MCF 10A (cell line): ENCODE results near the gene NRDE2. TPM values are rescaled to one million over a fixed set of nuclear protein-coding genes. Genes with fewer than 3 reads are reported as not detected.

Source experiments
- BruUV-seq: library from RNA; stranded (reverse); fragments of 400-500 nt; replicated peaks from 2 replicates; lab custom pipeline; 2021; lab: Mats Ljungman, UMichigan
- CTCF ChIA-PET: fragments of 300-600 bp; sonication (Branson Sonifier 250); formaldehyde crosslinking; extraction: SDS; loops from one replicate; lab custom pipeline; 2021; ENCODE audit warnings: antibody characterized with exemption, inconsistent platforms; lab: Yijun Ruan, JAX
- POLR2A ChIA-PET: fragments of 300-600, 350-650 bp; sonication (Branson Sonifier 250); formaldehyde crosslinking; extraction: SDS; loops from one replicate; lab custom pipeline; 2020; ENCODE audit warnings: antibody characterized with exemption, inconsistent platforms; lab: Yijun Ruan, JAX
- DNase-seq: peaks from one replicate; pipeline ENCODE4 v3.0.0-alpha.2; 2018; ENCODE audit not compliant: unreplicated experiment
- H3K27ac Mint-ChIP-seq: one replicate; pipeline ENCODE4 v1.8.0; 2022; ENCODE audit warnings: mild to moderate bottlenecking, low read depth, mixed read lengths; ENCODE audit not compliant: unreplicated experiment
- H3K27me3 Mint-ChIP-seq: one replicate; pipeline ENCODE4 v1.8.0; 2022; ENCODE audit warnings: mixed read lengths; ENCODE audit not compliant: insufficient read depth, unreplicated experiment
- H3K36me3 Mint-ChIP-seq: one replicate; pipeline ENCODE4 v1.8.0; 2022; ENCODE audit warnings: mild to moderate bottlenecking, moderate library complexity, mixed read lengths; ENCODE audit not compliant: insufficient read depth, unreplicated experiment
- H3K4me1 Mint-ChIP-seq: one replicate; pipeline ENCODE4 v1.8.0; 2022; ENCODE audit warnings: mixed read lengths; ENCODE audit not compliant: insufficient read depth, unreplicated experiment
- H3K4me3 Mint-ChIP-seq: one replicate; pipeline ENCODE4 v1.8.0; 2022; ENCODE audit warnings: mild to moderate bottlenecking, moderate library complexity, mixed read lengths; ENCODE audit not compliant: unreplicated experiment
- H3K9me3 Mint-ChIP-seq: one replicate; pipeline ENCODE4 v1.8.0; 2022; ENCODE audit warnings: mixed read lengths; ENCODE audit not compliant: unreplicated experiment
- intact Hi-C: fragments of 100-400 bp; cut with micrococcal nuclease; formaldehyde crosslinking; loops from 2 replicates; pipeline ENCODE4 v1.14.1; 2022
- total RNA-seq: library from RNA; stranded (reverse); gene quantifications from 2 replicates; pipeline ENCODE4 v1.2.3, GENCODE V29; 2022
- TF ChIP-seq, protein P1 (sequence below): fragments of 200-600 bp; IDR thresholded peaks from one replicate; pipeline ENCODE4 v1.8.0; 2022; ENCODE audit warnings: antibody characterized with exemption, mild to moderate bottlenecking; ENCODE audit not compliant: unreplicated experiment

NRDE2 gene
- total RNA-seq, 1 experiment from 2014 or later, result 16.5 TPM

DNA sequence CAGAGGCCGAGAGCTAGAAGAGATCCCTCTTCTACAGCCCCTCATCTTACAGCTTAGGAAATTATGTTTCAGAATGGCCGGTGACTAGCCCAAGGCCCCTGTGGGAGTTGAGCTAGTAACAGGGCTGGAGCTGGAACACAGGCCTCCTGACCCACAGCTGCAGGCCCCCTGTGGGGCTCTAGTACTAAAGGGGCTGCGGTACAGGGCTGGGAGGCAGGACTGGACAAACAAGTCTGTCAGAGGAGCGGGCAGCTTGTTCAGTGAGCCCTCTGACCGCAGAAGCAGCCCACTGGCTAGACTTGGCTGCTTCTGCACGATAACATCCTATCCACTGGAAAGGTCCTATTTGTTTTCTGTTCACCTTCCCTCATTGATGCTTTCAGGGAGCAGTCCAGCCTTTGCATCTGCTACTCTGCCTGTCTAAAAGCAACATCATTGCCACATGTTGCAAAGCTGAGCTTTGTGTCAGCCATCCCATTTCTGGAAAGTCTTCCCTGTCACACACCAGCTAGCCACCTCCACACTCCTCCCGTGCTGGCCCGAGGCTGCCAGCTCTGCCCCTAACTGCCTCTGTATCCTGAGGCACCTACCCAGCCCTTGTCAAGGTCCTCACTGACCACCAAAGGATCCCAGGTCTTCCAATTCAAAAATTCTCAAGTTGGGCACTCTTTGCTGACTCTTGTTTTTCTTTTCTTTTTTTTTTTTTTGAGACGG, 65.1 kb downstream of the NRDE2 start:
- BruUV-seq, result no TSS peak
- POLR2A ChIA-PET, result interaction anchor here (3.1 kb wide), 1 partner anchor 9 kb away, joined by 19 read pairs; the partner anchor contains the start of gene PSMC1
- CTCF ChIA-PET, result interaction anchor here (1.1 to 1.3 kb wide), 2 partner anchors 9 to 294 kb away, joined by 3 read pairs; no protein-coding TSS in a partner anchor
- TF ChIP-seq, protein P1, sequence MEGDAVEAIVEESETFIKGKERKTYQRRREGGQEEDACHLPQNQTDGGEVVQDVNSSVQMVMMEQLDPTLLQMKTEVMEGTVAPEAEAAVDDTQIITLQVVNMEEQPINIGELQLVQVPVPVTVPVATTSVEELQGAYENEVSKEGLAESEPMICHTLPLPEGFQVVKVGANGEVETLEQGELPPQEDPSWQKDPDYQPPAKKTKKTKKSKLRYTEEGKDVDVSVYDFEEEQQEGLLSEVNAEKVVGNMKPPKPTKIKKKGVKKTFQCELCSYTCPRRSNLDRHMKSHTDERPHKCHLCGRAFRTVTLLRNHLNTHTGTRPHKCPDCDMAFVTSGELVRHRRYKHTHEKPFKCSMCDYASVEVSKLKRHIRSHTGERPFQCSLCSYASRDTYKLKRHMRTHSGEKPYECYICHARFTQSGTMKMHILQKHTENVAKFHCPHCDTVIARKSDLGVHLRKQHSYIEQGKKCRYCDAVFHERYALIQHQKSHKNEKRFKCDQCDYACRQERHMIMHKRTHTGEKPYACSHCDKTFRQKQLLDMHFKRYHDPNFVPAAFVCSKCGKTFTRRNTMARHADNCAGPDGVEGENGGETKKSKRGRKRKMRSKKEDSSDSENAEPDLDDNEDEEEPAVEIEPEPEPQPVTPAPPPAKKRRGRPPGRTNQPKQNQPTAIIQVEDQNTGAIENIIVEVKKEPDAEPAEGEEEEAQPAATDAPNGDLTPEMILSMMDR, result no peak
- Mint-ChIP-seq H3K36me3 (peaks cover 93% of the 10 kb centered on the region), H3K9me3 (no peaks in the 10 kb centered on the region), H3K27ac (no peak overlapping the region), H3K4me1 (no peaks in the 10 kb centered on the region), H3K4me3 (no peak overlapping the region), H3K27me3 (no peaks in the 10 kb centered on the region)
- no peak for DNase-seq
- intact Hi-C loops, result no loop called here

DNA sequence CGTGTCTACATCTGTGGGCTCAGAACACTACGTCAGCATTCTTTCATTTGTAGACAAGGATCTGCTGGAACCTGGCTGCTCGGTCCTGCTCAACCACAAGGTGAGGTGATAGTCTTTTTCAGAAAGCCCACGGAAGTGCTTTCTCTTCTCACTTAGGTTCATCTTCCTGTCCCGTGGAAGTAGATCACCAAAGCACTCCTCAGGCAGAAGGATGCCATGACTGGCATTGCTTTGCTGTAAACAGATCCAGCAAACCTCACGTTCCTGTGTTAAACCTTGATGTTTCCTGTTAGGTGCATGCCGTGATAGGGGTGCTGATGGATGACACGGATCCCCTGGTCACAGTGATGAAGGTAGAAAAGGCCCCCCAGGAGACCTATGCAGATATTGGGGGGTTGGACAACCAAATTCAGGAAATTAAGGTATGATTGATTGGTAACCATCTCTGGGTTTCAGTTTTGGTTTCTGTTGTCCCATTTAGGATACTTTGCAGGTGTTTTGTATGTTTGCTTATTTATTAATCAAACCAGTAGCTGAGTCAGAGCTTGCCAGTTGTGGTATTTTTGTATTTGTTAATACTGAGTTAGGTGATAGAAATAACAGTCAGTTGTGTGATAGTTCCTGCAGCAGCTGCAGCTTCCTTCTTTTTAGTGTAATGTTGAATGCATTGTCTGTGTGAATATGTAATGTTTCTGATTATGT, 67.8 kb downstream of the NRDE2 start:
- H3K4me1 Mint-ChIP-seq, result no peaks in the 10 kb centered on the region
- DNase-seq, result no peak
- no TSS peak for BruUV-seq
- no peaks in the 10 kb centered on the region for H3K27me3 Mint-ChIP-seq
- no peaks in the 10 kb centered on the region for H3K9me3 Mint-ChIP-seq
- TF ChIP-seq, protein P1, result no peak
- ChIA-PET CTCF (no interaction called here), POLR2A (no interaction called here)
- intact Hi-C loops, result no loop called here
- no peak overlapping the region for H3K27ac Mint-ChIP-seq
- peaks cover 93% of the 10 kb centered on the region for H3K36me3 Mint-ChIP-seq
- H3K4me3 Mint-ChIP-seq, result no peak overlapping the region

DNA sequence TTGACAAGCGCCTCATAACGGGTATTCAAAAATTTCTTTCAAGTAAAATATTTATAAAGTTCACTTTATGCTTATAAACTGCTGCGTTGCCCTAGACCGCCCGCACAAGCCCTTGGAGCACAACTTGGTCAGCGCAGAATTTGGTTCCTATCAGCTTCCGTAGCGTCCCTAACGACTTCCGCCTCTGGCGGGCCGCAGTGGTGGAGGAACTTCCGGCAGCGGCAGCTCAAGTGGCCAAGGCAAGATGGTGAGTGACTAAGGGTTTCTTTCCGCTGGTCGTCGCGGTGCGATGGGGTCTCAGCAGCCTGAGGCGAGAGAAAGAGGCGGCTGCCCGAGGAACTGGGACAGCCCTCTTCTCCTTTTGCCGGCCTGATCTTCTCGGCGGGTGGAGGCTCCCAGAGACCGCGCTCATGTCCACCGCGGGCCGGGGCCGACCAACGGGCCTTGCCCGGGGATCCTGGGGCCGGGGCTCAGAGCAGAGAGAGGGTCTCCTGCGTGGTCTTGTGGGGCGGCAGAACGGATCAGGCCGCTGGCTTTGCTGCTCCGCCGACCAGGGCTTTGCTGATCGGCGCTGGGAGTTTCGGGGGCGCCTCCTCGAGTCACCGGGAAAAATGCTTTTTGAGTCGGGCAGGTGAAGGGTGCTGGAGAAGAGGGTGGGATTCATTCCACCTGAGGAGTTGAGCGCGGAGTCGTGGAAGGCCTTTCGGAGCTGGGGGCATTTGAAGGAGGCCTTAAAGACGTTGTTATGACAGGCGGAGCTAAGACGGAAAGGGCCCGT, 75.2 kb downstream of the NRDE2 start, which contains the start of gene PSMC1:
Gene PSMC1, plus strand, starts transcription at position 200 of the 778 bp plus-strand sequence. Its CDS starts 45 bp downstream, at position 245.
- Mint-ChIP-seq H3K4me3 (peak within 1 kb of the TSS; percentile 97), H3K36me3 (peaks cover 41% of the 10 kb centered on the region), H3K27me3 (no peaks in the 10 kb centered on the region), H3K27ac (peak within 1 kb of the TSS; percentile 100), H3K9me3 (no peaks in the 10 kb centered on the region), H3K4me1 (peaks cover 16% of the 10 kb centered on the region)
- ChIA-PET POLR2A (interaction anchor here (0.6 to 2.8 kb wide), 16 partner anchors 11 to 346 kb away, joined by 3 to 19 read pairs (median 4); partner anchors contain the start of genes NRDE2 and TDP1), CTCF (interaction anchor here (0.5 to 2.6 kb wide), 10 partner anchors 9 to 1706 kb away, joined by 3 to 11 read pairs (median 4); no protein-coding TSS in a partner anchor)
- intact Hi-C loops, result no loop called here
- DNase-seq, result peak; percentile 91
- BruUV-seq, result TSS peak; percentile 54
- TF ChIP-seq, protein P1, result no peak
